ENCODE measurements around the gene SMCO2.

DNA sequence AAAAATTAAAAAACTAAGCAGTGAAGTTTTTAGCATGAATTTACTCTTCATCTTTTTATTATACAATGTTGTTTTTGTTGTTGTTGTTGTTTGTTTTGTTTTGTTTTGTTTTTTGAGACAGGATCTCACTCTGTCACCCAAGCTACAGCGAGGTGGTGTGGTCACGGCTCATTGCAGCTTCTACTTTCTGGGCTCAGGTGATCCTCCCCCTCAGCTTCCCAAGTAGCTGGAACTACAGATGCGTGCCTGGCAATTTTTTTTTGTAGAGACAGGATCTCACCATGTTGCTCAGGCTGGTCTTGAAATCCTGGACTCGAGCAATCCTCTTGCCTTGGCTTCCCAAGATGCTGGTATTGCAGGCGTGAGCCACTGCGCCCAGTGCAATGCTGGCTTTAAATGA lies 88.8 kb downstream of the SMCO2 start:
- TF ChIP-seq, protein P1, sequence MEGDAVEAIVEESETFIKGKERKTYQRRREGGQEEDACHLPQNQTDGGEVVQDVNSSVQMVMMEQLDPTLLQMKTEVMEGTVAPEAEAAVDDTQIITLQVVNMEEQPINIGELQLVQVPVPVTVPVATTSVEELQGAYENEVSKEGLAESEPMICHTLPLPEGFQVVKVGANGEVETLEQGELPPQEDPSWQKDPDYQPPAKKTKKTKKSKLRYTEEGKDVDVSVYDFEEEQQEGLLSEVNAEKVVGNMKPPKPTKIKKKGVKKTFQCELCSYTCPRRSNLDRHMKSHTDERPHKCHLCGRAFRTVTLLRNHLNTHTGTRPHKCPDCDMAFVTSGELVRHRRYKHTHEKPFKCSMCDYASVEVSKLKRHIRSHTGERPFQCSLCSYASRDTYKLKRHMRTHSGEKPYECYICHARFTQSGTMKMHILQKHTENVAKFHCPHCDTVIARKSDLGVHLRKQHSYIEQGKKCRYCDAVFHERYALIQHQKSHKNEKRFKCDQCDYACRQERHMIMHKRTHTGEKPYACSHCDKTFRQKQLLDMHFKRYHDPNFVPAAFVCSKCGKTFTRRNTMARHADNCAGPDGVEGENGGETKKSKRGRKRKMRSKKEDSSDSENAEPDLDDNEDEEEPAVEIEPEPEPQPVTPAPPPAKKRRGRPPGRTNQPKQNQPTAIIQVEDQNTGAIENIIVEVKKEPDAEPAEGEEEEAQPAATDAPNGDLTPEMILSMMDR (IDR thresholded peaks at IDR 0.05; ENCODE audit: low read depth, low read length, missing input control) = no peak
- no peak for TF ChIP-seq HNF4G (IDR thresholded peaks at IDR 0.05)
- no peak for TF ChIP-seq RAD21 (IDR thresholded peaks at IDR 0.05)
- TF ChIP-seq, protein P2, sequence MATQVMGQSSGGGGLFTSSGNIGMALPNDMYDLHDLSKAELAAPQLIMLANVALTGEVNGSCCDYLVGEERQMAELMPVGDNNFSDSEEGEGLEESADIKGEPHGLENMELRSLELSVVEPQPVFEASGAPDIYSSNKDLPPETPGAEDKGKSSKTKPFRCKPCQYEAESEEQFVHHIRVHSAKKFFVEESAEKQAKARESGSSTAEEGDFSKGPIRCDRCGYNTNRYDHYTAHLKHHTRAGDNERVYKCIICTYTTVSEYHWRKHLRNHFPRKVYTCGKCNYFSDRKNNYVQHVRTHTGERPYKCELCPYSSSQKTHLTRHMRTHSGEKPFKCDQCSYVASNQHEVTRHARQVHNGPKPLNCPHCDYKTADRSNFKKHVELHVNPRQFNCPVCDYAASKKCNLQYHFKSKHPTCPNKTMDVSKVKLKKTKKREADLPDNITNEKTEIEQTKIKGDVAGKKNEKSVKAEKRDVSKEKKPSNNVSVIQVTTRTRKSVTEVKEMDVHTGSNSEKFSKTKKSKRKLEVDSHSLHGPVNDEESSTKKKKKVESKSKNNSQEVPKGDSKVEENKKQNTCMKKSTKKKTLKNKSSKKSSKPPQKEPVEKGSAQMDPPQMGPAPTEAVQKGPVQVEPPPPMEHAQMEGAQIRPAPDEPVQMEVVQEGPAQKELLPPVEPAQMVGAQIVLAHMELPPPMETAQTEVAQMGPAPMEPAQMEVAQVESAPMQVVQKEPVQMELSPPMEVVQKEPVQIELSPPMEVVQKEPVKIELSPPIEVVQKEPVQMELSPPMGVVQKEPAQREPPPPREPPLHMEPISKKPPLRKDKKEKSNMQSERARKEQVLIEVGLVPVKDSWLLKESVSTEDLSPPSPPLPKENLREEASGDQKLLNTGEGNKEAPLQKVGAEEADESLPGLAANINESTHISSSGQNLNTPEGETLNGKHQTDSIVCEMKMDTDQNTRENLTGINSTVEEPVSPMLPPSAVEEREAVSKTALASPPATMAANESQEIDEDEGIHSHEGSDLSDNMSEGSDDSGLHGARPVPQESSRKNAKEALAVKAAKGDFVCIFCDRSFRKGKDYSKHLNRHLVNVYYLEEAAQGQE (IDR thresholded peaks at IDR 0.05) = no peak
- TF ChIP-seq, protein P3, sequence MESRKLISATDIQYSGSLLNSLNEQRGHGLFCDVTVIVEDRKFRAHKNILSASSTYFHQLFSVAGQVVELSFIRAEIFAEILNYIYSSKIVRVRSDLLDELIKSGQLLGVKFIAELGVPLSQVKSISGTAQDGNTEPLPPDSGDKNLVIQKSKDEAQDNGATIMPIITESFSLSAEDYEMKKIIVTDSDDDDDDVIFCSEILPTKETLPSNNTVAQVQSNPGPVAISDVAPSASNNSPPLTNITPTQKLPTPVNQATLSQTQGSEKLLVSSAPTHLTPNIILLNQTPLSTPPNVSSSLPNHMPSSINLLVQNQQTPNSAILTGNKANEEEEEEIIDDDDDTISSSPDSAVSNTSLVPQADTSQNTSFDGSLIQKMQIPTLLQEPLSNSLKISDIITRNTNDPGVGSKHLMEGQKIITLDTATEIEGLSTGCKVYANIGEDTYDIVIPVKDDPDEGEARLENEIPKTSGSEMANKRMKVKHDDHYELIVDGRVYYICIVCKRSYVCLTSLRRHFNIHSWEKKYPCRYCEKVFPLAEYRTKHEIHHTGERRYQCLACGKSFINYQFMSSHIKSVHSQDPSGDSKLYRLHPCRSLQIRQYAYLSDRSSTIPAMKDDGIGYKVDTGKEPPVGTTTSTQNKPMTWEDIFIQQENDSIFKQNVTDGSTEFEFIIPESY (IDR thresholded peaks at IDR 0.05) = no peak
- no peak for TF ChIP-seq JUND (IDR thresholded peaks at IDR 0.05)
- TF ChIP-seq SP1 (IDR thresholded peaks at IDR 0.05) = no peak
- TF ChIP-seq, protein P4, sequence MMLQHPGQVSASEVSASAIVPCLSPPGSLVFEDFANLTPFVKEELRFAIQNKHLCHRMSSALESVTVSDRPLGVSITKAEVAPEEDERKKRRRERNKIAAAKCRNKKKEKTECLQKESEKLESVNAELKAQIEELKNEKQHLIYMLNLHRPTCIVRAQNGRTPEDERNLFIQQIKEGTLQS (IDR thresholded peaks at IDR 0.05) = no peak
- TF ChIP-seq GABPA (IDR thresholded peaks at IDR 0.05 in 1 of 2, conservative IDR thresholded peaks at IDR 0.05 in 1 of 2) = no peak

Measured in liver (tissue), 3 donors.